RWPE1 (cell line): ENCODE measurements around the gene DCAF8.

Experiments
- CTCF ChIA-PET: fragments of 350-600 bp; sonication (Branson Sonifier 250); formaldehyde crosslinking; extraction: SDS; loops from one replicate; lab custom pipeline; 2021; lab: Yijun Ruan, JAX
- POLR2A ChIA-PET: fragments of 400-600 bp; formaldehyde crosslinking; extraction: SDS; loops from one replicate; lab custom pipeline; 2020; ENCODE audit warnings: antibody characterized with exemption; ENCODE audit not compliant: low non-redundant PET; lab: Yijun Ruan, JAX
- DNase-seq: peaks from one replicate; pipeline ENCODE4 v3.0.0; 2012; ENCODE audit warnings: low spot score
- H3K27ac ChIP-seq: fragments of 450-650 bp; 2 replicates; pipeline ENCODE4 v1.5.1; 2017
- CTCF ChIP-seq: fragments of 450-650 bp; conservative IDR thresholded peaks from 2 replicates; pipeline ENCODE4 v1.5.1; 2017; ENCODE audit warnings: low read depth, mild to moderate bottlenecking

DCAF8 gene

GRCh38 chr1:160188341-160188740 is 74.0 kb downstream of the DCAF8 start:
- H3K27ac ChIP-seq: no peak overlapping the region
- CTCF ChIA-PET: interaction anchor here (0.6 to 1.6 kb wide), 3 partner anchors 10 to 103 kb away, joined by 3 to 5 read pairs (median 4); no protein-coding TSS in a partner anchor
- DNase-seq: no peak
- no peak for TF ChIP-seq CTCF
- POLR2A ChIA-PET: no interaction called here

GRCh38 chr1:160187407-160187806 is 74.9 kb downstream of the DCAF8 start:
- ChIA-PET CTCF (interaction anchor here (0.5 kb wide), 1 partner anchor 251 kb away, joined by 3 read pairs; no protein-coding TSS in a partner anchor), POLR2A (no interaction called here)
- no peak for TF ChIP-seq CTCF
- H3K27ac ChIP-seq: no peak overlapping the region
- no peak for DNase-seq

- ChIA-PET POLR2A (no interaction called here), CTCF (interaction anchor here (0.7 kb wide), 1 partner anchor 85 kb away, joined by 6 read pairs; no protein-coding TSS in a partner anchor)
- no peak for TF ChIP-seq CTCF
- no peak overlapping the region for H3K27ac ChIP-seq
- no peak for DNase-seq
Observed at GRCh38 chr1:160186729-160187128, 75.6 kb downstream of the DCAF8 start.

GRCh38 chr1:160186246-160186645 is 76.1 kb downstream of the DCAF8 start:
- TF ChIP-seq CTCF: no peak
- POLR2A ChIA-PET: no interaction called here
- CTCF ChIA-PET: interaction anchor here (0.7 kb wide), 1 partner anchor 85 kb away, joined by 6 read pairs; no protein-coding TSS in a partner anchor
- DNase-seq: no peak
- no peak overlapping the region for H3K27ac ChIP-seq

GRCh38 chr1:160179336-160179735 is 83.0 kb downstream of the DCAF8 start:
- CTCF ChIA-PET: interaction anchor here (0.7 kb wide), 1 partner anchor 473 kb away, joined by 3 read pairs; no protein-coding TSS in a partner anchor
- POLR2A ChIA-PET: no interaction called here
- H3K27ac ChIP-seq: no peak overlapping the region
- TF ChIP-seq CTCF: no peak
- no peak for DNase-seq

GRCh38 chr1:160178731-160179130 is 83.6 kb downstream of the DCAF8 start:
- no peak for DNase-seq
- no peak overlapping the region for H3K27ac ChIP-seq
- CTCF ChIA-PET: interaction anchor here (0.7 kb wide), 1 partner anchor 472 kb away, joined by 3 read pairs; no protein-coding TSS in a partner anchor
- POLR2A ChIA-PET: no interaction called here
- TF ChIP-seq CTCF: no peak

- no peak for TF ChIP-seq CTCF
- ChIA-PET CTCF (no interaction called here), POLR2A (no interaction called here)
- no peak overlapping the region for H3K27ac ChIP-seq
- DNase-seq: no peak
Observed at GRCh38 chr1:160177667-160178066, 84.7 kb downstream of the DCAF8 start.
